ENCODE results near the gene OR7C2.

DNA sequence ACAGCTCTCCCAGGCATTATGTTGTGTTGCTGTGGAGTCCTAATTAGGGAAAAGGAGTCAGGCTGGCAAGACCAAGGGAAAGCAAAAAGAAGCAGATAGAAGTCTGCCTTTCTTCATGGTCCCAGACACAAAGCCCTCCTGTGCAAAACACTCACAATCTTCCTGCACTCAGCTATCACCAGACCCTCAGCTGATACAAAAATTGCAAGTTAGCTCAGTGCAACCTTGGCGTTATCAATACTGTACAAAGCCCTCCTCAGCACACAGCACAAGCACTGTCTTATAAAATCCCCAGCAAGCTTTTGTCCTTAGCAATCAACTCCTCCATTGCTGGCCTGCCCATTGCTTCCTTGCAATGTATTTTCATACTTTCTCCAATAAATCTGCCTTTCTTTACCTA is 3.2 kb downstream of the OR7C2 start:
- TF ChIP-seq, protein P1, sequence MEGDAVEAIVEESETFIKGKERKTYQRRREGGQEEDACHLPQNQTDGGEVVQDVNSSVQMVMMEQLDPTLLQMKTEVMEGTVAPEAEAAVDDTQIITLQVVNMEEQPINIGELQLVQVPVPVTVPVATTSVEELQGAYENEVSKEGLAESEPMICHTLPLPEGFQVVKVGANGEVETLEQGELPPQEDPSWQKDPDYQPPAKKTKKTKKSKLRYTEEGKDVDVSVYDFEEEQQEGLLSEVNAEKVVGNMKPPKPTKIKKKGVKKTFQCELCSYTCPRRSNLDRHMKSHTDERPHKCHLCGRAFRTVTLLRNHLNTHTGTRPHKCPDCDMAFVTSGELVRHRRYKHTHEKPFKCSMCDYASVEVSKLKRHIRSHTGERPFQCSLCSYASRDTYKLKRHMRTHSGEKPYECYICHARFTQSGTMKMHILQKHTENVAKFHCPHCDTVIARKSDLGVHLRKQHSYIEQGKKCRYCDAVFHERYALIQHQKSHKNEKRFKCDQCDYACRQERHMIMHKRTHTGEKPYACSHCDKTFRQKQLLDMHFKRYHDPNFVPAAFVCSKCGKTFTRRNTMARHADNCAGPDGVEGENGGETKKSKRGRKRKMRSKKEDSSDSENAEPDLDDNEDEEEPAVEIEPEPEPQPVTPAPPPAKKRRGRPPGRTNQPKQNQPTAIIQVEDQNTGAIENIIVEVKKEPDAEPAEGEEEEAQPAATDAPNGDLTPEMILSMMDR (IDR thresholded peaks at IDR 0.05), result no peak
- no peak for TF ChIP-seq ZFX (IDR thresholded peaks at IDR 0.05; ENCODE audit: borderline replicate concordance)
